ENCODE results near the gene PHKB. TPM values are rescaled to one million over a fixed set of nuclear protein-coding genes. Genes with fewer than 3 reads are reported as not detected.

PHKB gene
- total RNA-seq, 1 experiment from 2014 or later, result 38.8 TPM

- Histone ChIP-seq H2AK5ac (ENCODE audit: insufficient read length, low read length) (no peak overlapping the region), H3K23ac (ENCODE audit: insufficient read length, low read depth, low read length) (no peak overlapping the region), H3K27ac (ENCODE audit: insufficient read length, low read depth, low read length) (no peak overlapping the region), H3K79me1 (ENCODE audit: insufficient read depth, low read depth, low read length, poor library complexity, severe bottlenecking) (no peaks in the 10 kb centered on the region), H3K4me1 (ENCODE audit: insufficient read depth, low read length) (no peaks in the 10 kb centered on the region), H3K4me2 (ENCODE audit: insufficient read depth, insufficient read length, low read length) (no peak overlapping the region), H3K23me2 (ENCODE audit: insufficient read length, low read depth, low read length, poor library complexity, severe bottlenecking) (no peaks in the 10 kb centered on the region), H3K79me2 (ENCODE audit: insufficient read depth, low read length) (no peaks in the 10 kb centered on the region), H4K91ac (ENCODE audit: insufficient read length, low read depth, low read length) (no peak overlapping the region), H2BK120ac (ENCODE audit: low read depth, low read length, poor library complexity, severe bottlenecking) (no peak overlapping the region), H3K9me3 (ENCODE audit: control insufficient read depth, low read depth, low read length) (no peaks in the 10 kb centered on the region), H2AFZ (ENCODE audit: low read length) (no peak overlapping the region), H2BK15ac (ENCODE audit: low read depth, low read length) (no peak overlapping the region), H2BK20ac (ENCODE audit: low read depth, low read length, poor library complexity, severe bottlenecking) (no peak overlapping the region), H3T11ph (ENCODE audit: low read length) (no peak overlapping the region), H3K27me3 (ENCODE audit: insufficient read depth, low read length) (no peaks in the 10 kb centered on the region), H3K56ac (ENCODE audit: insufficient read length, low read depth, low read length) (no peak overlapping the region), H4K5ac (ENCODE audit: insufficient read length, low read depth, low read length) (no peak overlapping the region), H3K18ac (ENCODE audit: insufficient read length, low read depth, low read length) (no peak overlapping the region), H3K9ac (ENCODE audit: extremely low read depth, insufficient read length, low read length) (no peak overlapping the region), H2BK12ac (ENCODE audit: insufficient read length, low read depth, low read length) (no peak overlapping the region), H3K14ac (ENCODE audit: insufficient read depth, low read length) (no peak overlapping the region), H2BK5ac (ENCODE audit: insufficient read length, low read length) (no peak overlapping the region), H3K4ac (ENCODE audit: low read depth, low read length) (no peak overlapping the region), H4K20me1 (ENCODE audit: control insufficient read depth, insufficient read depth, insufficient read length) (no peaks in the 10 kb centered on the region), H4K8ac (replicated peaks; ENCODE audit: insufficient read length, low read depth, low read length) (no peak overlapping the region)
- TF ChIP-seq CTCF (conservative IDR thresholded peaks at IDR 0.05), result no peak
- no peaks in the 10 kb centered on the region for H3K27me3 Mint-ChIP-seq (ENCODE audit: low read depth)
- peaks cover 5 to 14% (median 10%) of the 10 kb centered on the region in 3 experiments; a peak in 5 of 7 replicates for H3K36me3 Mint-ChIP-seq (ENCODE audit: insufficient read depth in 1 of 3, low read depth in 3 of 3)
- DNase-seq, result no peak
- no peak overlapping the region for H3K4me3 Mint-ChIP-seq
- no peaks in the 10 kb centered on the region for H3K4me1 Mint-ChIP-seq
- H3K27ac Mint-ChIP-seq, result no peak overlapping the region
- no peaks in the 10 kb centered on the region for H3K9me3 Mint-ChIP-seq
Measured at GRCh38 chr16:47672475-47672874, 211.3 kb downstream of the PHKB start.
